LNCAP (cell line): ENCODE data around the gene IFIT2.

ENCODE experiments used
- CTCF ChIP-seq: fragments of 450-650 bp; IDR thresholded peaks from 2 replicates; pipeline ENCODE4 v1.5.1; 2017; ENCODE audit warnings: mild to moderate bottlenecking

Gene IFIT2

GRCh38 chr10:89336241-89336640 lies 34.4 kb downstream of the IFIT2 start:
- TF ChIP-seq CTCF = no peak

GRCh38 chr10:89337484-89337883 lies 35.6 kb downstream of the IFIT2 start:
- no peak for TF ChIP-seq CTCF

DNA sequence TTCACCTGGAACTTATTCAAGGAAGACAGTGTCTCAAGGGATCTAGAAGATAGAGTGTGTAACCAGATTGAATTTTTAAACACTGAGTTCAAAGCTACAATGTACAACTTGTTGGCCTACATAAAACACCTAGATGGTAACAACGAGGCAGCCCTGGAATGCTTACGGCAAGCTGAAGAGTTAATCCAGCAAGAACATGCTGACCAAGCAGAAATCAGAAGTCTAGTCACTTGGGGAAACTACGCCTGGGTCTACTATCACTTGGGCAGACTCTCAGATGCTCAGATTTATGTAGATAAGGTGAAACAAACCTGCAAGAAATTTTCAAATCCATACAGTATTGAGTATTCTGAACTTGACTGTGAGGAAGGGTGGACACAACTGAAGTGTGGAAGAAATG lies 36.9 kb downstream of the IFIT2 start:
- no peak for TF ChIP-seq CTCF

DNA sequence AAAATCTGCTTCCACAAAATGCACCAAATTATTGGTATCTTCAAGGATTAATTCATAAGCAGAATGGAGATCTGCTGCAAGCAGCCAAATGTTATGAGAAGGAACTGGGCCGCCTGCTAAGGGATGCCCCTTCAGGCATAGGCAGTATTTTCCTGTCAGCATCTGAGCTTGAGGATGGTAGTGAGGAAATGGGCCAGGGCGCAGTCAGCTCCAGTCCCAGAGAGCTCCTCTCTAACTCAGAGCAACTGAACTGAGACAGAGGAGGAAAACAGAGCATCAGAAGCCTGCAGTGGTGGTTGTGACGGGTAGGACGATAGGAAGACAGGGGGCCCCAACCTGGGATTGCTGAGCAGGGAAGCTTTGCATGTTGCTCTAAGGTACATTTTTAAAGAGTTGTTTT lies 38.0 kb downstream of the IFIT2 start:
- TF ChIP-seq CTCF = no peak

DNA sequence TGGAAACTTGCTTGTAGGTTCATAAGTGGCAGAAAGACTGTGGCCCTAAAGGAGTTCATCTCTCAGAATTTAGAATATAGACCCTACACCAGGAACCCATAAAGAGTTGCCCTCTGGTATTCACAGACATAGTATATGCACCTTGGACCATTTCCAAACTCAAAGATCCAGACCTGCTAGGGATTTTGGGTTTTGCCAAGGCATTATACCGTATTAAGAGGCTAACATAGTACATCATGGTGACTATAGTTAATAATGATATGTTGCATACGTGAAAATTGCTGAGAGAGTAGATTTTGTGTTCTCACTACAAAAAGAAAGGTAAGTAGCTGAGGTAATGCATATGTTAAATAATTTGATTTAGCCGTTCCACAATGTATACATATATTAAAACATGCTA lies 39.8 kb downstream of the IFIT2 start:
- TF ChIP-seq CTCF = no peak

DNA sequence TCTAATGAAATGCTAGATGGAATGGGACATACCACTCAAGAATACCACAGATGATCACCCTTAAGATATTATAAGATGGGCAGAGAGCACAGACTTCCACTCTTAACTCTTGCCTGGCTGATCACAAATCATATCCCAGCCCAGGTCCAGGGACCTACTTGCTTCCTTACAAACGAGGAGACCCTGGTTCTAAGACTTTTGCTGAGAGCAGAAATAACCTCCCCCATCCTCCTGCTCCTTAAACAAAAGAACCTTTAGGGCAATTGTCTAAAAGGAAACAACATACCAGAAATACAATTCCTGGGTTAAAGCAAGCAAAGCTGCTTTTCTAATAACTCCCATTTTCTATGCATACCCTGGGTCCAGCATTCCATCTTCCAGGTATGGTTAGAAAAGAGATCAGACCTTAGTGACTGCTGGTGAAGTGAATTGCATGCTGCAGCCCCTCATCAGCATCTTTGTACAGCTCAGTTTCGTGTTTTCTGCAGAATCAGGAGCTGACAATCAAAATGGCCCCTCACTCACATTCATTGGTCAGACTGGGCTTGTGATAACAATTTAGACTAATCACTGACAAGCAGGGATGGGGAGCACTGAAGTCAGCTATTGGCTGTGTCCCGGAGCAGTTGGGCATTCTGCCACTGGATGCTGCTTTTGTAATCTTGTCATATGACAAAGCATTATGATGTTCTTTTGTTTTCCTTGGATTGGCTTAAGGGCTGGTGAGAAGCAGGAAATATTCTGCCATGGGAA lies 40.5 kb downstream of the IFIT2 start:
- no peak for TF ChIP-seq CTCF

DNA sequence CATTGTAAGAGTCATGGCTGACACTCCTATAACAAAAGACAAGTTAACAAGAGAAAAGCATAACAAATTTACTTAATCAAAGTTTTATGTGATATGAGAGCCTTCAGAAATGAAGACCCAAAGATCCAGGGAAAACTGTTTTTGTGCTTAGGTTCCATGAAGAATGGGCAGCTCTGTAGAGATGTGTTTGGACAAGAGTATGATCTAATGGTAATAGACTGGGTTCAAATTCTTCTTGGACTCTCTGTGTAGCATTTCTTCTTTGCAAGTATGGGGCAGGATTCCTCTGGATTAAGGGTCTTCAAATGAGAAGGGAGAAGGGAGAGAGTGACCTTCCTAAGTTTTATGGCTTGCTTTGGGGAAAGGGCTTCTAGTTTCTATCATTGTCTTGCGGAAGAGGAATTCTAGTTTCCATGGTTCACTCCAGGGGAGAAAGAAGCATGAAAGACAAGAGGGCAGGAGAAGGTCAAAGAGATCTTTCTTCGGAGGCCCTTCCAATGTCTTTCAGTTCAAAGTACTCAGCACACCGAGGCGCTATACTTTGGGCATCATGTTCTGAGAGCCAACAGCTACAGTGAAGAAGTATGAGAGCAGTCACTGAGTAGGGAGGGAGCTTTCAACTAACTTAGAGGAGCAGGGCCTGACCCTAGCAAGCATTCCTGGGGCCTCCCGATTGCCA lies 41.4 kb downstream of the IFIT2 start:
- no peak for TF ChIP-seq CTCF
